ENCODE data around the gene AIPL1. TPM values are rescaled to one million over a fixed set of nuclear protein-coding genes. Genes with fewer than 3 reads are reported as not detected.

The AIPL1 gene
- total and polyA plus RNA-seq, 4 donors, result not detected

DNA sequence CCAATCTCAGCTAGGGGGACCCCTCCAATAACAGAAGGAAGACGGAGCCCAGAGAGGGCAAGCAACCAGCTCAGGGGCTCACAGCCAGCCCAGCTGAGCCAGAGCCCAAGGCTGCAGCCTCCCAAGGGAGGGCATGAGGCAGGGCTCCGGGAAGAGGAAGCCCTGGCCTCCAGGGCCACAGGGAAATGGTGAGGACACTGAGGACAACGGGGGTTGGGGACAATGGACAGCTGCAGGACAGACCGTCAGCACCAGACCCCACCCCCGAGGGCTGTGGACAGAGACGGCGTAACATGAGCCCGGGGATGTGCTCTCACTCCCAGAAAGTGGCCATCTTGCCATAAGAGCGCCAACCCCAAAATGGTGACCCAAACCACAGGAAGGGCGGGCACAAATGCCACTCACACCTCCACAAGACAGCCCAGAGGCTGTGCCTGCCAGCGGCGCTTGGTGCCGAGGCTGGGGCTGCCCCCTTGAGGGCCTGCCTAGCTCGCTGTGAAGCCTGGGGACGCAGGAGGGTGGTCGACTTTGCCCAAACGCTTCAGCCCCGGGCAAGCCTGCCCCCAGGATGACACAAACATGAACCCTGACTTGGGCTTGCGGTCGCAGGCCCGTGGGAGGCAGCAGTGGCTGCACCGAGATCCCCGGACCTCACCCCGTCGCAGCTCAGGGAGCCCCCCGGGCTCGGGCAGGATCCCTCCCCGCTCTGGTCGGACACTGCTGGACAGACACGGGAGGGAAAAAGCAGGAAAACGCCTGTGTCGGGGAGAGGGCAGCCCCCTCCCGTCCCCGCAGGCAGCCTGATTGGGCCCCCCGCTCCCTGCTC, 19.8 kb upstream of the AIPL1 start:
- no peaks in the 10 kb centered on the region for H3K27me3 ChIP-seq (ENCODE audit: control insufficient read depth in 3 of 3, insufficient read depth in 3 of 3, low read length in 2 of 3)
- H3K9me3 ChIP-seq (ENCODE audit: control insufficient read depth in 4 of 4, insufficient read depth in 3 of 4, low read length in 3 of 4), result no peaks in the 10 kb centered on the region
- ATAC-seq (ENCODE audit: insufficient read depth, low FRiP score) (no peak), DNase-seq (no peak)
- TF ChIP-seq, protein P1, sequence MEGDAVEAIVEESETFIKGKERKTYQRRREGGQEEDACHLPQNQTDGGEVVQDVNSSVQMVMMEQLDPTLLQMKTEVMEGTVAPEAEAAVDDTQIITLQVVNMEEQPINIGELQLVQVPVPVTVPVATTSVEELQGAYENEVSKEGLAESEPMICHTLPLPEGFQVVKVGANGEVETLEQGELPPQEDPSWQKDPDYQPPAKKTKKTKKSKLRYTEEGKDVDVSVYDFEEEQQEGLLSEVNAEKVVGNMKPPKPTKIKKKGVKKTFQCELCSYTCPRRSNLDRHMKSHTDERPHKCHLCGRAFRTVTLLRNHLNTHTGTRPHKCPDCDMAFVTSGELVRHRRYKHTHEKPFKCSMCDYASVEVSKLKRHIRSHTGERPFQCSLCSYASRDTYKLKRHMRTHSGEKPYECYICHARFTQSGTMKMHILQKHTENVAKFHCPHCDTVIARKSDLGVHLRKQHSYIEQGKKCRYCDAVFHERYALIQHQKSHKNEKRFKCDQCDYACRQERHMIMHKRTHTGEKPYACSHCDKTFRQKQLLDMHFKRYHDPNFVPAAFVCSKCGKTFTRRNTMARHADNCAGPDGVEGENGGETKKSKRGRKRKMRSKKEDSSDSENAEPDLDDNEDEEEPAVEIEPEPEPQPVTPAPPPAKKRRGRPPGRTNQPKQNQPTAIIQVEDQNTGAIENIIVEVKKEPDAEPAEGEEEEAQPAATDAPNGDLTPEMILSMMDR (IDR thresholded peaks at IDR 0.05; ENCODE audit: control extremely low read depth, extremely low read depth), result no peak
- H3K36me3 ChIP-seq (ENCODE audit: control insufficient read depth in 4 of 4, insufficient read depth in 4 of 4, low read length in 4 of 4), result peaks cover 0 to 2% (median 0%) of the 10 kb centered on the region in 4 donors
- H3K4me3 ChIP-seq, result no peak overlapping the region
- H3K9ac ChIP-seq (ENCODE audit: insufficient read depth in 1 of 2, low read length in 2 of 2), result no peak overlapping the region
- H3K27ac ChIP-seq (ENCODE audit: low read depth in 1 of 2, low read length in 1 of 2), result no peak overlapping the region
- H3K4me1 ChIP-seq (ENCODE audit: control insufficient read depth in 5 of 5, insufficient read depth in 5 of 5, low read length in 5 of 5), result no peaks in the 10 kb centered on the region
- WGBS, 2 donors, result 50 to 64% methylated on average over 33 to 35 of the region's 35 CpGs

DNA sequence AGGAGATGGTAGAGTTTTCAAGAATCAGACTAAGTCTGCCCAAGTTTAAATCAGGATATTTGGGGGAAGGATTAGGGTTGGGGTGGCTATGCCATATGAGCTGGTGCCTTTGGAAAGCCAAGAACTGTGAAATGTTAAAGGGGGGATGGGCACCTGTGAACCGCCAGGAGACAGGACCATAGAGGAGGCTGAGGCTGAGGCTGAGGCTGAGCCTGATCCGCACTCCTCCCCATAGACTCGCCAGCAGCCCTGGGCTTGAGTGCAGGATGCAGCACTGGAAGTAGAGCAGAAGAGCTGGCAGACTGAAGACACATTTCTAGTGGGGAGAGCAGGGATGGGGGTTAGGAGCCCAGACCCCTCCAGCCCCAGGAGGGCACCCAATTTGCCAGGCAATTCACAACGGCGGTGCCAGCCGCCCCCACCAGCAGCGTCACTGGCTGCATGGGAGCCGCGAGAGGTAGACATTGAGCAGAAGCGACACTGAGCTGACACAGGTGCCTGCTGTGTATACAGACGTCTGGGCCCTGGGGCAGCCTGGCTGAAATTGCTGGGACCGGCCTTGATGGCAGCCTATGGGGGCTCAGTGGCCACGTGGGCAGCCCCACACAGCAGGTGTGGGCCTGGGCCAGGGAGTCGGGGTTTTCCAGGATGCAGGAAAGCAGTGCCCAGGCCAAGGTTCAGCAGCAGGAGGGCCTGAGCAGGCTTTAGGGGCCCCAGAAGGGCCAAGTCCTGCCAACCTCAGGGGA, 18.5 kb upstream of the AIPL1 start:
- DNase-seq (no peak), ATAC-seq (ENCODE audit: insufficient read depth, low FRiP score) (no peak)
- no peak overlapping the region for H3K4me3 ChIP-seq
- TF ChIP-seq, protein P1 (IDR thresholded peaks at IDR 0.05; ENCODE audit: control extremely low read depth, extremely low read depth), result no peak
- WGBS, 2 donors, result 82 to 86% methylated on average over 14 of the region's 14 CpGs
- no peak overlapping the region for H3K27ac ChIP-seq (ENCODE audit: low read depth in 1 of 2, low read length in 1 of 2)
- H3K9me3 ChIP-seq (ENCODE audit: control insufficient read depth in 4 of 4, insufficient read depth in 3 of 4, low read length in 3 of 4), result no peaks in the 10 kb centered on the region
- peaks cover 0 to 3% (median under 1%) of the 10 kb centered on the region in 4 donors for H3K36me3 ChIP-seq (ENCODE audit: control insufficient read depth in 4 of 4, insufficient read depth in 4 of 4, low read length in 4 of 4)
- no peaks in the 10 kb centered on the region for H3K27me3 ChIP-seq (ENCODE audit: control insufficient read depth in 3 of 3, insufficient read depth in 3 of 3, low read length in 2 of 3)
- no peak overlapping the region for H3K9ac ChIP-seq (ENCODE audit: insufficient read depth in 1 of 2, low read length in 2 of 2)
- no peaks in the 10 kb centered on the region for H3K4me1 ChIP-seq (ENCODE audit: control insufficient read depth in 5 of 5, insufficient read depth in 5 of 5, low read length in 5 of 5)

DNA sequence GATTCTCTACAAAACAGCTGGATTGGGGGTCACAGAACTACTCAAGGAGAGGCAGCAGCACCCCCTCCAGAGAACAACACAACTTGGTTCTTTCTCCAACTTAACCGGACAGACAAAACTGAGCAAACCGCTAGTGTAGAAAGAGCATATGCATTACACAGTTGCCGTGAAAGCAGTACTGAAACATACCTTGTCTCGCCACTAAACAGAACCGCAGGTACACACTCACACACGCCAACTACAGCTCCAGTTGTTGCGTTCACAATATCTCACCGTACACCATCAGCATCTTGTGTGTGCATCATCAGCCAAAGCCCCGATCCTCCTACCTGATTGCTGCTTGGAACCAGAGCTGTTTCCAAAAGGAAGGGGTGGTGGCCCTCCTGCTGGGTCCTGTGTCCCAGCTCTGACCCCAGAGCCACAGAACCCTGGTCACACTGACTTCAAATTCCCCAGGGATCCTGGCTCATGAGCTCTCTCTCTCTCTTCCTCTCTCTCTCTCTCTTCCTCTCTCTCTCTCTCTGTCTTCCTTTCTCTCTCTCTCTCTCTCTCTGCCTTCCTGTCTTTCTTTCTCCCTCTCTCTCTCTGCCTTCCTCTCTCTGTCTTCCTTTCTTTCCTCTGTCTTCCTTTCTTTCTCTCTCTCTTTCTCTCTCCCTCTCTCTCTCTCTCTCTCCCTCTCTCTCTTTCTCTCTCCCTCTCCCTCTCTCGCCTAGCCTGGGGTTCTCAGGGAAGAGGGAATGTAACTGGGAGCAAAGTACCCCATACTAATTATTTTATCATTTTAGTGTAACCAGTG, 17.7 kb upstream of the AIPL1 start:
- 91 to 92% methylated on average over 10 of the region's 10 CpGs for WGBS, 2 donors
- no peak for ATAC-seq (ENCODE audit: insufficient read depth, low FRiP score)

More for the DNA sequence above, 17.7 kb upstream of the AIPL1 start:
- Histone ChIP-seq H3K27ac (ENCODE audit: low read depth in 1 of 2, low read length in 1 of 2) (no peak overlapping the region), H3K36me3 (ENCODE audit: control insufficient read depth in 4 of 4, insufficient read depth in 4 of 4, low read length in 4 of 4) (peaks cover 0 to 6% (median under 1%) of the 10 kb centered on the region in 4 donors), H3K9ac (ENCODE audit: insufficient read depth in 1 of 2, low read length in 2 of 2) (no peak overlapping the region), H3K27me3 (ENCODE audit: control insufficient read depth in 3 of 3, insufficient read depth in 3 of 3, low read length in 2 of 3) (no peaks in the 10 kb centered on the region), H3K4me3 (no peak overlapping the region), H3K9me3 (ENCODE audit: control insufficient read depth in 4 of 4, insufficient read depth in 3 of 4, low read length in 3 of 4) (no peaks in the 10 kb centered on the region), H3K4me1 (ENCODE audit: control insufficient read depth in 5 of 5, insufficient read depth in 5 of 5, low read length in 5 of 5) (no peaks in the 10 kb centered on the region)
- no peak for DNase-seq
- TF ChIP-seq, protein P1 (IDR thresholded peaks at IDR 0.05; ENCODE audit: control extremely low read depth, extremely low read depth), result no peak

Data from lung (tissue), 12 donors.